Peyer's patch (tissue), 4 donors: ENCODE measurements around the gene STAG2. TPM values are rescaled to one million over a fixed set of nuclear protein-coding genes. Genes with fewer than 3 reads are reported as not detected.

Experiments
- DNase-seq, 3 donors: peaks; one replicate each; pipeline ENCODE4 v3.0.0-alpha.2; 2017 to 2019
- H3K27ac ChIP-seq, 4 donors: fragments of 200-600 bp; sonication (generic); one replicate each; pipeline ENCODE4 v1.5.1; 2016 to 2019
- H3K27me3 ChIP-seq, 2 donors: fragments of 200-600 bp; sonication (generic); one replicate each; pipeline ENCODE4 v1.5.1; 2019
- H3K36me3 ChIP-seq, 3 donors: fragments of 200-600 bp; sonication (generic); one replicate each; pipeline ENCODE4 v1.5.1; 2016 to 2019
- H3K4me1 ChIP-seq, 4 donors: fragments of 200-600 bp; sonication (generic); one replicate each; pipeline ENCODE4 v1.5.1; 2016 to 2019
- H3K4me3 ChIP-seq, 4 donors: fragments of 200-600 bp; sonication (generic); 1 replicate in 3 of 4; 2 replicates in 1 of 4; pipeline ENCODE4 v1.5.1; 2016 to 2019; ENCODE audit warnings: mild to moderate bottlenecking in 1 of 4
- H3K9me3 ChIP-seq, 4 donors: fragments of 200-600 bp; sonication (generic); one replicate each; pipeline ENCODE4 v1.5.1; 2016 to 2019; ENCODE audit warnings: mild to moderate bottlenecking in 1 of 4
- CTCF ChIP-seq, 6 experiments: fragments of 450-650 bp in 4 of 6; fragments of 200-600 bp in 2 of 6; sonication (generic) in 1 of 6; IDR thresholded peaks; one replicate each; pipeline ENCODE4 v1.5.1; 2017 to 2019; ENCODE audit warnings: antibody characterized with exemption in 6 of 6, mild to moderate bottlenecking in 3 of 6, moderate library complexity in 1 of 6
- POLR2A ChIP-seq, 2 donors: fragments of 450-650 bp; IDR thresholded peaks; one replicate each; pipeline ENCODE4 v1.5.1; 2017; ENCODE audit warnings: antibody characterized with exemption in 2 of 2, mild to moderate bottlenecking in 2 of 2, moderate library complexity in 2 of 2
- total RNA-seq, 4 donors: library from RNA; depleted of rRNA; stranded (reverse); fragments of >200 nt; gene quantifications; one replicate each; pipeline ENCODE4 v1.1.0, GENCODE V29; 2016

STAG2 gene
- total RNA-seq, 4 donors from 2014 or later, result 39.6 to 83.3 (median 54.0) TPM

DNA sequence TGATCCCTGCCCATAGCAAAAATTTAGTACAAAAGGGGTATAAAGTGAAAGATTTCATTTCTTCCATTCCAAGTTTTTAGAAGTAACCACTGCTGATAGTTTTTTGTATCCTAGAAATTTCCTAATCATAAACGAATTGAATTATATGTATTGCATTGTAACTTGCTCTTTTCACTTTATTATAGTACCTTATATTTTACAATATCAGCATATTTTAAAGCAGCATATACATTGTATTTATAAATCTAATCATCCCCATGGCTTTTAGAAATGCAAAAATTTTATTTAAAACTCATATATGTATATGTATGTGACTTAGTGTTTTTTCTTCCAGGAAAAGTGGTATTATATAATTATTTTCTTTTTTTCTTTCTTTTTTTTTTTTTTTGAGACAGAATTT, 27.7 kb downstream of the STAG2 start:
- Histone ChIP-seq H3K9me3 (no peaks in the 10 kb centered on the region), H3K4me3 (no peak overlapping the region), H3K27me3 (no peaks in the 10 kb centered on the region), H3K36me3 (no peaks in the 10 kb centered on the region), H3K4me1 (no peaks in the 10 kb centered on the region), H3K27ac (no peak overlapping the region)
- DNase-seq, result no peak
- TF ChIP-seq POLR2A (IDR thresholded peaks at IDR 0.05) (no peak), CTCF (IDR thresholded peaks at IDR 0.05) (no peak)

- no peak for DNase-seq
- Histone ChIP-seq H3K4me3 (no peak overlapping the region), H3K36me3 (no peaks in the 10 kb centered on the region), H3K4me1 (no peaks in the 10 kb centered on the region), H3K27me3 (no peaks in the 10 kb centered on the region), H3K27ac (no peak overlapping the region), H3K9me3 (no peaks in the 10 kb centered on the region)
- TF ChIP-seq POLR2A (IDR thresholded peaks at IDR 0.05) (no peak), CTCF (IDR thresholded peaks at IDR 0.05) (no peak)
These were observed 28.7 kb downstream of the STAG2 start for GRCh38 chrX:123990169-123990568.

DNA sequence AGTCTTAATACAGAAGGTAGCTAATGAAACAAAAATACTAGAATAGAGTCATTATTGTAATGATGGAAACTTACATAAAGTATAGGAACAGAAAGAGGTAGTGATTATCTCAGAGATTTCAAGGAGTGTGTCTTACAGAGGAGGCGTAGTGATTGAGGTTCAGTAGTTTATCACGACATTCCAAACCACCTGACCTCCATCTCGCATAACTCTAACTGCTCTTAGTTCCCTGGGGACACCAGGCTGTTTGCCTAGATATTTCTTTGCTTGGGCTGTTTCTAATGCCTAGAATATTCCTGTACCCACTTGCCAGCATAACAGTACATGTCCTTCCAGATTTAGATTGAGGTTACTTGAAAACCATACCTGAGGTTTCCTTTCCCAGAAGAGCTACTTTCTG, 29.1 kb downstream of the STAG2 start:
- no peak for TF ChIP-seq CTCF (IDR thresholded peaks at IDR 0.05)
- no peak for TF ChIP-seq POLR2A (IDR thresholded peaks at IDR 0.05)
- Histone ChIP-seq H3K36me3 (no peaks in the 10 kb centered on the region), H3K9me3 (no peaks in the 10 kb centered on the region), H3K4me3 (no peak overlapping the region), H3K4me1 (no peaks in the 10 kb centered on the region), H3K27ac (no peak overlapping the region), H3K27me3 (no peaks in the 10 kb centered on the region)
- no peak for DNase-seq

- Histone ChIP-seq H3K27ac (no peak overlapping the region), H3K4me3 (no peak overlapping the region), H3K9me3 (no peaks in the 10 kb centered on the region), H3K4me1 (no peaks in the 10 kb centered on the region), H3K27me3 (no peaks in the 10 kb centered on the region), H3K36me3 (no peaks in the 10 kb centered on the region)
- no peak for DNase-seq
- no peak for TF ChIP-seq CTCF (IDR thresholded peaks at IDR 0.05)
- no peak for TF ChIP-seq POLR2A (IDR thresholded peaks at IDR 0.05)
These were observed 31.8 kb downstream of the STAG2 start for GRCh38 chrX:123993326-123993725.

- no peak for TF ChIP-seq CTCF (IDR thresholded peaks at IDR 0.05)
- no peak for TF ChIP-seq POLR2A (IDR thresholded peaks at IDR 0.05)
- Histone ChIP-seq H3K36me3 (no peaks in the 10 kb centered on the region), H3K9me3 (no peaks in the 10 kb centered on the region), H3K4me3 (no peak overlapping the region), H3K27ac (no peak overlapping the region), H3K4me1 (no peaks in the 10 kb centered on the region), H3K27me3 (no peaks in the 10 kb centered on the region)
- DNase-seq, result no peak
These were observed 32.6 kb downstream of the STAG2 start for GRCh38 chrX:123993904-123994635.
